ENCODE measurements around the gene ARIH1. TPM values are rescaled to one million over a fixed set of nuclear protein-coding genes. Genes with fewer than 3 reads are reported as not detected.

Gene ARIH1
- total RNA-seq, 1 donor from 2014 or later: 171 TPM

GRCh38 chr15:72554471-72555425 is 80.6 kb downstream of the ARIH1 start:
- H3K4me3 Mint-ChIP-seq (ENCODE audit: low read depth): no peak overlapping the region
- no peaks in the 10 kb centered on the region for H3K27me3 Mint-ChIP-seq
- TF ChIP-seq, protein P1, sequence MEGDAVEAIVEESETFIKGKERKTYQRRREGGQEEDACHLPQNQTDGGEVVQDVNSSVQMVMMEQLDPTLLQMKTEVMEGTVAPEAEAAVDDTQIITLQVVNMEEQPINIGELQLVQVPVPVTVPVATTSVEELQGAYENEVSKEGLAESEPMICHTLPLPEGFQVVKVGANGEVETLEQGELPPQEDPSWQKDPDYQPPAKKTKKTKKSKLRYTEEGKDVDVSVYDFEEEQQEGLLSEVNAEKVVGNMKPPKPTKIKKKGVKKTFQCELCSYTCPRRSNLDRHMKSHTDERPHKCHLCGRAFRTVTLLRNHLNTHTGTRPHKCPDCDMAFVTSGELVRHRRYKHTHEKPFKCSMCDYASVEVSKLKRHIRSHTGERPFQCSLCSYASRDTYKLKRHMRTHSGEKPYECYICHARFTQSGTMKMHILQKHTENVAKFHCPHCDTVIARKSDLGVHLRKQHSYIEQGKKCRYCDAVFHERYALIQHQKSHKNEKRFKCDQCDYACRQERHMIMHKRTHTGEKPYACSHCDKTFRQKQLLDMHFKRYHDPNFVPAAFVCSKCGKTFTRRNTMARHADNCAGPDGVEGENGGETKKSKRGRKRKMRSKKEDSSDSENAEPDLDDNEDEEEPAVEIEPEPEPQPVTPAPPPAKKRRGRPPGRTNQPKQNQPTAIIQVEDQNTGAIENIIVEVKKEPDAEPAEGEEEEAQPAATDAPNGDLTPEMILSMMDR (IDR thresholded peaks at IDR 0.05; ENCODE audit: unreplicated experiment): no peak
- H3K9me3 Mint-ChIP-seq (ENCODE audit: low read depth): no peaks in the 10 kb centered on the region
- peaks cover 27% of the 10 kb centered on the region for H3K36me3 Mint-ChIP-seq (ENCODE audit: insufficient read depth)
- peaks cover 4% of the 10 kb centered on the region for H3K4me1 Mint-ChIP-seq (ENCODE audit: low read depth)
- H3K27ac Mint-ChIP-seq: peak overlapping the region; percentile 64
- DNase-seq (ENCODE audit: low spot score, unreplicated experiment): no peak

DNA sequence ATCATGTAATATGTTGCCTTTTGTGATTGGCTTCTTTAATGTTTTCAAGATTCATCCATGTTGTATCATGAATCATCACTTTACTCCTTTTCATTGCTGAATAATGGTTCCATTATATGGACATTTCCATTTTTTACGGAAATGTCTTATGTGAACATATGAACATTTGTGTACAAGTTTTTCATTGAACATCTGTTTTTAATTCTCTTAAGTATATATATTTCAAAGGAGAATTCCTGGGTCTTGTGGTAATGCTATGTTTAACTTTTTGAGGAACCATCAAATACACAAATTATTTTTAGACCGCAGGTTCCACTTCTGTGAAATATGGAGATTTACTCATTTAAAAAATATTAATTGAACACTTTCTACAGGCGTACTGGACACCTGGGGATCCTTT is 85.7 kb downstream of the ARIH1 start:
- Mint-ChIP-seq H3K27ac (no peak overlapping the region), H3K9me3 (ENCODE audit: low read depth) (no peaks in the 10 kb centered on the region), H3K4me1 (ENCODE audit: low read depth) (peaks cover 4% of the 10 kb centered on the region), H3K36me3 (ENCODE audit: insufficient read depth) (peaks cover 40% of the 10 kb centered on the region), H3K4me3 (ENCODE audit: low read depth) (no peak overlapping the region), H3K27me3 (no peaks in the 10 kb centered on the region)
- TF ChIP-seq, protein P1 (IDR thresholded peaks at IDR 0.05; ENCODE audit: unreplicated experiment): no peak
- no peak for DNase-seq (ENCODE audit: low spot score, unreplicated experiment)

DNA sequence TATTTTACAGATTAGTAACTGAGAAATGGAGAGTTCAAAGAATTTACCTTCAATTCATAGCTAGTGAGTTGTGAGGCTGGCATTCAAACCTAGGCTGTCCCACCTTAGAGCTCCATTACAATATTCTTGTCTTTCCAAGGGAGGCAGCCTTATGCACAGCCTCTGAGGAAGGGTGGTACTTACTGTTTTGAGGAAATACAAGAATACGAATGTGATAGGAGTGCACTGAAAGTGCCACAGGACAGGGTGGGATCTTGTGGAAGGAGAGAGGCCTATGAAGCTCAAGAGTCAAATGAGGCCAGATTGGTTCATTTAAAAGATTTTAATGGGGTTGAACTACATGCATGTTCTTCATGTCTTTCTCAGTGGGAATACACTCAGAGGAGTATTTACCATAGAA is 86.3 kb downstream of the ARIH1 start:
- Mint-ChIP-seq H3K4me3 (ENCODE audit: low read depth) (no peak overlapping the region), H3K36me3 (ENCODE audit: insufficient read depth) (peaks cover 37% of the 10 kb centered on the region)

DNA sequence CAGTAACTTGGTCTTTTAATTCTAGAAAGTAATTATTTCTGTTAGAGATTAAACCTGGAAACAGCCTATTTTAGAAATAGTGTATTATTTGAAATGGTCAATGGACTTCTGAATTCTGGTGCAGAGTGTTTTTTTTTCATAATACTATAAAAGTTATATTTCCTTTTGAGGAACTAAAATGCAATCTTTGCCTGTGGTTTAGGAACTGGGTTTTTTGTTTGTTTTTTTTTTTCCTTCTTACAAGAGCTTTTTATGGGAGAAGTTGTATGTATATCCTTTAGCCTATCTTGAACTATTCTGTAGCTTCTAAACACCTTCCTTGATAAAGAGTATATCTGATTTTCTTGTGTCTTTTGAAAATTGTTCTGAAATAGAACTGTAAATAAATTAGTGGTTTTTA is 88.3 kb downstream of the ARIH1 start:
- TF ChIP-seq, protein P1 (IDR thresholded peaks at IDR 0.05; ENCODE audit: unreplicated experiment): no peak
- Mint-ChIP-seq H3K27me3 (no peaks in the 10 kb centered on the region), H3K9me3 (ENCODE audit: low read depth) (no peaks in the 10 kb centered on the region), H3K4me1 (ENCODE audit: low read depth) (no peaks in the 10 kb centered on the region), H3K4me3 (ENCODE audit: low read depth) (no peak overlapping the region), H3K36me3 (ENCODE audit: insufficient read depth) (peaks cover 30% of the 10 kb centered on the region), H3K27ac (no peak overlapping the region)
- DNase-seq (ENCODE audit: low spot score, unreplicated experiment): no peak

More for the DNA sequence above, 86.3 kb downstream of the ARIH1 start:
- TF ChIP-seq, protein P1 (IDR thresholded peaks at IDR 0.05; ENCODE audit: unreplicated experiment): no peak
- no peak for DNase-seq (ENCODE audit: low spot score, unreplicated experiment)
- H3K4me1 Mint-ChIP-seq (ENCODE audit: low read depth): no peaks in the 10 kb centered on the region
- H3K9me3 Mint-ChIP-seq (ENCODE audit: low read depth): no peaks in the 10 kb centered on the region
- H3K27ac Mint-ChIP-seq: no peak overlapping the region
- no peaks in the 10 kb centered on the region for H3K27me3 Mint-ChIP-seq

DNA sequence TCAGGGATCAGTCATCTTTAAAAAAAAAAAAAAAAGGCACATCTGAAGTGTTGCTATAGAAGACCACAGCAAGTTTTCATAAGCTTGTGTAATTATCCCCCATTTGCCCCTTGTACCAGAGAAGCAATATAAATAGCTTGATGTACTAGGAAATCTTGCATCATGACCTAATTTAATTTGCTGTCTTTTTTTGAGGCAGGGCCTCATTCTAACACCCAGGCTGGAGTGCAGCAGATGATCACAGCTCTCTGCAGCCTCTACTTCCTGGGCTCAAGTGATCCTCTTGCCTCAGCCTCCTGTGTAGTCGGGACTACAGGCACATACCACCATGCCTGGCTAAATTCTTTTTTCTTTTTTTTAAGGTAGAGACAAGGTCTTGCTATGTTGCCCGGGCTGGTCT is 88.7 kb downstream of the ARIH1 start:
- peaks cover 27% of the 10 kb centered on the region for H3K36me3 Mint-ChIP-seq (ENCODE audit: insufficient read depth)
- H3K4me3 Mint-ChIP-seq (ENCODE audit: low read depth): no peak overlapping the region
- H3K9me3 Mint-ChIP-seq (ENCODE audit: low read depth): no peaks in the 10 kb centered on the region
- no peaks in the 10 kb centered on the region for H3K4me1 Mint-ChIP-seq (ENCODE audit: low read depth)
- TF ChIP-seq, protein P1 (IDR thresholded peaks at IDR 0.05; ENCODE audit: unreplicated experiment): no peak
- H3K27ac Mint-ChIP-seq: no peak overlapping the region
- no peak for DNase-seq (ENCODE audit: low spot score, unreplicated experiment)
- H3K27me3 Mint-ChIP-seq: no peaks in the 10 kb centered on the region

All from progenitor cell of endocrine pancreas (in vitro differentiated cells).